Fibroblast of skin of abdomen (primary cell): Measurements from ENCODE around the gene PSKH1.
"Not testable (repeated sequence)": the region's sequence is repeated elsewhere in the genome, so short reads cannot be mapped to it uniquely, and the experiment has no call there.

Experiments used
- DNase-seq: peaks from one replicate; pipeline ENCODE4 v3.0.0-alpha.2; 2013

PSKH1 gene

DNA sequence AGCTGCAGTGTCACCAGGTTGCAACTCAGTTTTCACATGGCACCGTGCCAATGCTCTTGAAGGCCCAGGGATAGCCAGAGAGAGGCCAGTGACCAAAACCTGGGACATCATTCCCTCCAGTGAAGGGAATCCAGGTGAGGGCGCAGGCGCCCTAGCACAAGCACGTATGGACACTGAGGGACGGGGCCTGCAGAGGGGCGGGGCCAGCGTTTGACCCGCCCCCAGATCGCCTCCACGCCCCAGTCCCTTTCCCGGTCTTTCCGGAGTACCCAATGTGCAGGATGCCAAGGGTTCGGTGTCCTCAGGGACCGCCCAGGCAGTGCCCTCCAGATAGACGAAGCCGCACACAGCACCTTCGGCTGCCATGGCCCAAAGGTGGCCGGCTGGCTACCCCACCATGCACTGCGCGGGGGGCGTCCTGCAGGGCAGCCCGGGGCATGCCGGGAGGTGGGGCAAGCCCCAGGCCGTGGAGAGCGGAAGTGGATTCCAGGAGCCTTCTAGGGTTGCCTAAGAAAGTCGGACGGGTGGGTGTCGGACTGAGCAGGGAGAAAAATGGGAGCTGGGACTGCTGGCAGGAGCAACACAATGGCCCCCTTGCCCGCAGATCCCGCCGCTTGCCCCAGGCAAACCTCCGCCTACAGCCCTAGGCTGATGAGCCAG lies 70.7 kb downstream of the PSKH1 start:
- no peak for DNase-seq

DNA sequence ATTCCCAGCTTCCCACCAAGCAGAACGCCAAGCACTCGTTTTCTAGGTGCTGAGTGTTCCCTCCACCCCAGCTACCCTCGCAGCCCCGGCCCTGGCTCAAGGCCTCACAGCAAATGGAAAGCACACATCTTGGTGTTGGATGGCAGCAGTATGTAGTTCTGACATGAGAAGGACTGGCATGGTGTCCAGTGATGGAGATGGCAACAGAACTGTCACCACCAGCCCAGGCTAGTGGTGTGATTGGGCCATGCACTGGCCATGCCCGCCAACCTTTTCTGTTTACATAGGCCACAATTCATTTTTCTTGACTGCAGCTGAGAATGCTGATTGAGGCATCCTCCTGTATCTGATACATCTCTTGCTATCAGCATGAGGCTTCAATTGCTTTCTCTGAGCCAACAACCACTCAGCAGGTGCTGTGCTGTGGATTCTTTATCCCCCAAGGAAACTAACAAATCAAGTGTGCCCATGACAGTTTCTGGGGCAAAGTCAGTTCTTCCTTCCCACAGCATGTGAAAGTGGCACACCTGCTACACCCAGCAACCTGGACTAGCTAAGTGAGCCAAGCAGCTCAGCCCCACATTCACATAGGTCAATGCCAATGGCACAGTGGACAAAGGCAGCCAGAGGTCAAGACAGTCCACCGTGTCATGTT lies 71.5 kb downstream of the PSKH1 start:
- no peak for DNase-seq

DNA sequence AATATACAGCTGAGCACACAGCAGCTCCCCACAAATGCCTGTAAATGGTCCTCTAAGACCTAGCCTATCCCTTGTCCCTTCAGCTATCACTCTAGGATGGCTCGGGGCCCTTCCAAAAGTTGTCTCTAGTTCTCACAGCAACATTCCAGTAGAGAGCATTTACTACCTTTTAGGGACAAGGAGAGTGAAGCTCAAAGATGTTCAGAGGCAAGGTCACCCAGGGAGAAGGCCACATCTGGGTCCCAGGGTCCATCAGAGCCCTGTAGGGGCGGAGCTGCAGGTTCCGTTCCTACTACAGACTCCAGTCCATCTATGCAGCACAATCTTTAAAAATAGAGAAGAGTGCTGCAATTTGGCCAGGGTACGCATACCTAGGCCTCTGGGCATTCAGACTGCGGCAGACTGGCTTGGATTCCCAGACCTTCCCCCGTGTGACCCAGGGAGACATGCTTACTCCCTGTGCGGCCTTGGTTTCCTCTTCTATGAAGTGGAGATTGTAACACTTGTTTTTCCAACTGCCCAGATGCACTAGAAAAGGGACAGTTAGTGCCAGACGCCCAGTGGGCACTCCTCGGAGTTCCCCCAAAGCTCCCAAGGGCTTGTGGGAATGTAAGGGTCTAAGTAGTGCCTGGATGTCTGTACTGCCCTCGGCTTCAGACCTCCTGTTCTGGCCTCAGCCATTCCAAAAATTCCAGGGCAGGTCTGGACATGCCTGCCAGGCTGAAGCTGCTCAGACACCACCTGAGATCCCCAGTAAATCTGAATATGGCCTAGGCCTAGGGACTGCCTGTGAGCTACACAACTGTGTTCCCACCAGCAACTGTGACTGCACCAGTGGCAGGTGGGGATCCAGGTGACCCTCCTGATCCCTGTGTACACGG lies 72.9 kb downstream of the PSKH1 start:
- DNase-seq: no peak

DNA sequence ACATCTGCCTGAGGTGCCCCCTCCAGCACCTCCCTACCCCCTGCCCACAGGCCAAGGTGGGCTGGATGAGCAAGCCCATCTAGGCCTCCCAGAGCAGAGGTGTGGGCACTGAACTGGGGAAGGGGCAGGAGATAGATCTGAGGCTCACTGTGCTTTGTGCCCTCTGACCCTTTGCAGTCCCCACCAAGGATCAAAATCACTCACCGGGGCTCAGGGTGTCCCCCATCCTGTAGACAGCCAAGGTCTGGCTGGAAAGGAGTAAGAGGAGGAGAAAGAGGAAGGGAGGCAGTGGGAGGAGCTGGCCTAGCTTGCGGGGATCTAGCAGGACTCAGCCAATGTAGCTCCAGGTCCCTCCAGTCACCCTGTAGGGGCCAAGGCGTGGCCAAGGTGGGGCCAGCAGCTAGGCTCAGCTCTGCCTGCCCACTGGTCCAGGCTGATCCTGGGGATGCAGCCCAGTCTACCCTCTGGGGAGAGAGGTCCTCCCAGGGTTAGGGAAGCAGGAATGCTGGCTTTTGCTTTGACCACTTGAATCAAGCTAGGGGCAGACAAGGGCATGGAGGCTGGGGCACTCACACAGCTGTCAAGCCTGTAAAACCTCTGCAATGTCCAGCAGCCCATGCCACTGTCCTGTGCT lies 73.6 kb downstream of the PSKH1 start:
- DNase-seq: peak; percentile 16

DNA sequence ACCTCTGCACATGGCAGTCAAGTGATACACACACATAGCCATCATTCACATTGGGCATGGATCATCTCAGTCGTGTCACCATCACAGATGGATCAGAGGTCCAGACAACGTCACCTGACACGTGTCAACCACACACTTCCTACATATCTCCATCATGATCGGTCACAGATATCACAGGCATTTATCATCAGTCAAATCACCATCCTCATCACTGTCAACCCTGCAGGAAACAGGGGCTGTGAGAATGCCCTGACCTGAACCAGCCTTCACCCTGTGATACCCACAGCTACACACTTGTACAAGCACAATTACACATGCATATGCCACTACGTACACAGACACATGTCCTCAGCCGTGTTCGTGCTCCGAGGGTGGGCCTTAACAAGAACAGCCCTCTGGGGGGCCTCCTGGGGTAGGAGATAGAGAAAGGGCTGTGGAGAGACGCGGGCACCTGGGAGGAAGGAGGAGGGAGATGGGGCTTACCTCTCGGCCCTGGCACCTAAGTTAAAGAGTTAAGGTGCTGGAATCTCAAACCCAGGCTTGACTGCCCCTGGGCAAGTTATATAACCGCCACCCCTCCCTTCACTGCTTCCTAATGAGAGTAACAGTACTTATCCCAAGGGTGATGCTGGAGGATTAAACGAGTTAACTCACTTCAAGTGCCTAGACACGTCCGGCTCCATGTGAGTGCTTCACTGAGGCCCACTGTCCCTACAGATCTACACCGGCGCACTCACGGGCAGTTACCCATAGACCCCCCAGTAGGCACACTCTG lies 74.3 kb downstream of the PSKH1 start:
- DNase-seq: peak; percentile 37

DNA sequence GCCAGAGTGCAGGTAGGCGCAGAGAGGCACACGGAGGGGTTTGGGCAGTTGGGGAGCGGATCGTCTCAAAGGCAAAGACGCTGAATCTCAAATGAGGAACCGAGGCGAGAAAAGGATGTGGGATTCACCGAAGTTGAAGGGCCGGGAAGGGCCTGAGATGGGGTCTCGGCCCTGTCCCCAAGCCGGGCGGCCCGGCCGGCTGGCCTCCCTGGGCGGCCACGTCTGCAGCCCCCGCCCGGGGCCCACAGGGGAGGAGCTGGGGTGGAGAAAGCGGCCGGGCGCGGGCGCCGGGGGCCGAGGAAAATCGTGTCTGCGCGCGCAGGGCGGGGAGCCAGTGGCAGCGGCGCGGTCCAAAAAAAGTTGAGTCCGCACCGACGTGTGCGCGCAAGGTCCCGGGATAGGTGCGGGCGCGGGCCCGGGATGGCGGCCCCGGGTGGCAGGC lies 74.9 kb downstream of the PSKH1 start:
- peak; percentile 44 for DNase-seq

DNA sequence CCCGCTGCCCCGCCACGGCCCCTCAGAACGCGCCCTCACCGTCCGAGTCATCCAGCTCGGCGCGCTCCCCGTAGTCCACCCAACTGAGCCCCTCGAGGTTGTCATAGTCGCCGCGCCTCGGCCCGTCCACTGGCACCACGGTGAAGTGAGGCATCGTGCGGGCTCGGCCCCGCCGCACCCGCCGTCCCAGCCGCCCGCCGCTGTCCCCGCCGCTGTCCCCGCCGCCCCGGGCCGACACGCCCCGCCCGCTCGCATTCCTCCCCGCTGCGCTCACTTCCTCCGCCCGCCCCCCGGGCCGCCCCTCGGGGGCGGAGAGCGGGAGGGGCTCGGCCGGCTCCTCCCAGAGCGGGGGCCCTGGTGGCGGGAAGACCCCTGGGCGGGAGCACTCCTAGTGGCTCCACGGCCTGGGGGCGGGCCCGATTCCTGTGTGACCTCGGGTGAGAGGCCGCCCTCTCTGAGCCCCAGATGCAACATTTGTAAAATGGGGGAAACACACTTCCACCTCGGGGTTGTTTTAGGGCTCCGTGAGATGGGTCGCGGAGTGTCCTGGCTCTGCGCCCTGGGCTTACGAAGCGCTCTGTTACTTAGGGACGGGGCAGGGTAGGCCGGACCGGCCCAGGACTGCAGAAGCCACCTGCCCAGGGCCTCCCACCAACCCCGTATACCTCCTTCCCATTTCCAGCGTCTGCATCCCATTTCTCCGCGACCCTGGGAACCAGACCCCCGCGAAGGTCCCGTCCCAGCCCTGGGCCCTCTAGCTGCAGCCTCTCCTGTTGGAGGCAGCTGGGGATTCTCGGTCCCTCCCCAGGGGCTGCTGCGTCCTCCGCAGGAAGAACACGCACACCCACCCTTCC lies 75.6 kb downstream of the PSKH1 start, which contains the start of gene SLC12A4:
SLC12A4 (minus strand) TSS at position 238 of the 854 bp plus-strand sequence; CDS start at position 154, 84 bp downstream.
- DNase-seq: peak; percentile 89

DNA sequence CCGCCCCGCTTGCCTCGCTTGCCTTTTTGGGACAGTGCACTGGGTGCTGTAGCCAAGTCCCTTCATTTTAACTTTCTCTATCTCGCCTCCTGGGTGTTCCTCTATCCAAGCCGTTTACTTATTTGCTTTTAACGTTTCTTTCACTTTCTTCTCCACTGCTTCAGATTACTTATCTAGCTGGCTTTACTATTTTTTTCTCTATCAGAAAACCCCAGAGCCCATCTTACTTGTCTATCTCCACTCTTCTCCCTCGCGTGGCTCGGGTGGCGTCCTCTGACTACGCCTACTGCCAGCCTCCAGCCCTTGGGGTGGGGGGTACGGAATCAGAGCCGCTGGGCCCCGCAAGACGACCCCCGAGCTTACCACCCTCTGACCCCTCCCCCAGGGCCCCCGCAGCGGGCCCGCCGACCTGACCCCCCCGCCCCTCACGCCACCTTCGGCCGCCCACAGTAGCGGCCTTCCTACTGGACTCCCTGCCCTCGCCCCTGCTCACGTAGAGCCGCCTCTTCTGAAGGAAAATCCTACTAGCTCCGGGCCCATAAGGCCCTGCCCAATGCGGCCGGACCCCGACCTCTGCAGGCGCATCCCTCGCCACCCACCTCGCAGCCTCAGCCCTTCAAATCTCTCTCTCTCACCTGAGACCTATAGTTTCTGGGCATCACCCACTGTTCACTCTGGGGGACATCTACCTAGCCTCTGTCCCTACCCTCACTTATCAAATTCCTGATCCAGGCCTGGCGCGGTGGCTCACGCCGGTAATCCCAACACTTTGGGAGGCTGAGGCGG lies 76.4 kb downstream of the PSKH1 start:
- no peak for DNase-seq

DNA sequence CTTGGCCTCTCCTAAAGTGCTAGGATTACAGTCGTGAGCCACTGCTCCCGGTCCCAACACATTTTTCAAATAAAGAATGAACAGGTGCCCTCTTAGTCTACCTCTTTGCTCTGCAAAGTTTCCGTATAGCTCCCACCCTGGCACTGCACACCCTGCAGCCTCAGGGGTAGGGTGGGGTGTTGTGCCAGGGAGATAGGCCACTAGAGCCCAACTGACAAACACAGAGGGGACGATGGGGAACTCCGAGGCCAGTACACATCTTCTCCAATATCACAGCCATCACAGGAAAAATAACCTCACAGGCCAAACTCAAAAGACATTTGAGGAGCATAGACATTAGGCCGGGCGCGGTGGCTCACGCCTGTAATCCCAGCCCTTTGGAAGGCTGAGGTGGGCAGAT lies 78.1 kb downstream of the PSKH1 start:
- no peak for DNase-seq

DNA sequence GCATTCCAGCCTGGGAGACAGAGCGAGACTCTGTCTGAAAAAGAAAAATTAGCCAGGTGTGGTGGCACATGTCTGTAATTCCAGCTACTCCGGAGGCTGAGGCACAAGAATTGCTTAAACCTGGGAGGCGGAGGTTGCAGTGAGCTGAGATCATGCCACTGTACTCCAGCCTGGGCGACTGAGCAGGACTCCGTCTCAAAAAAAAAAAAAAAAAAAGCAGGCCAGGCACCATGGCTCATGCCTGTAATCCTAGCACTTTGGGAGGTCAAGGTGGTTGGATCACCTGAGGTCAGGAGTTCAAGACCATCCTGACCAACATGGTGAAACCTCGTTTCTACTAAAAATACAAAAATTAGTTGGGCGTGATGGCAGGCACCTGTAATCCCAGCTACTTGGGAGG lies 79.2 kb downstream of the PSKH1 start:
- DNase-seq: not testable (repeated sequence)

DNA sequence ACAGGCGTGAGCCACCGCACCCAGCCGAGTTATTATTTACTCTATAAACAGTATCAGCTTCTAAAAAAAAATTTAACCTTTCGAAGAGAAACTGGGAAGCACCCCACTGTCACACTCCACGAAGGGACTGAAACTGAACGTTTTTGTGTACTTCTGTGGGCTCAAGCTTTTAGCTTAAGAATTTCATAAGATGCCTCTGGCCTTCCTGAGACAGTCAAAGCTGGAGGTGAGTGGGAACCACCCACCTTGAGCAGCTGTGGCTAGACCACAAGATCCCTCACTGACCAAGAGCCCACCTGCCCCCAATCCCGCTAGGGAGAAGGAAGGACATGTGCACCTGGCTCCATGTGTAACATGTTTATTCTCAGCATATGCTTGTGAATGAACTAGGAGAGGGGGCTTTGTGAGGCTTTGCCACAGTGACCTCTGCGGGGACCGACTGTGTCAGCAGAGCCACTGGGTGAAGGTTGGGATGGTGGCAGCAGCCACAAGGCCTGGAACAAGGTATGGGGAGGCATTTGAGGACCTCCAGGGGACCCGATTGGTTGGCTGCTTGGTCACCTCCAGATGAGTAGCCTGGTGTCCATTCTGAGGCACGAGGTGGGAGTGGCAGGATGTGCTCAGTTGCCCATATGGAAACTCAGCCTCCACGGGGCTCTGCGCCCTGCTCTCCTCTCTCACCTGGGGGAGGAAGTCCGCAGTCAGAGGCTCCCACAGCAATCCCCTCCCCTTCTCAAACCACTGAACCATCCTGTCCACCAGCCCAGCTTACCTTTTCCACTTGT lies 82.5 kb downstream of the PSKH1 start:
- no peak for DNase-seq

DNA sequence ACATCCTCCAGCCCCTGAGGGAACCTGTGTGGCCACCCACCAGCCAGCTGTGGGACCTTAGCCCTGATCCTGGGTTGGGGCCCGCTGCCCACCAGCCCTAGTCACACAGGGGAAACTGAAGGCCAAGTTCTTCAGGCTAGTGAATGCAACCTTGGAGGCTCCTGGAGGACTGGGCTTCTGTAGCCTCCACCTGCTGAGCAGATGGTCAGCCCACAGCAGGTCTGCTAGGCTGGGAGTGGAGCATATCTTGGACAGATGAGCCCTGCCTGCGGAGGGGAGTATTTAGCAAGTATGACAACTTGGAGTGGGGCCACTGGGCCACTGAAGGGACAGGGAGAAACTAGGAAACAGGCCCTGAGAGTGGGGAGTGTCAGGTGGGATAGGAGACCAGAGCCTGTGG lies 83.2 kb downstream of the PSKH1 start:
- no peak for DNase-seq

DNA sequence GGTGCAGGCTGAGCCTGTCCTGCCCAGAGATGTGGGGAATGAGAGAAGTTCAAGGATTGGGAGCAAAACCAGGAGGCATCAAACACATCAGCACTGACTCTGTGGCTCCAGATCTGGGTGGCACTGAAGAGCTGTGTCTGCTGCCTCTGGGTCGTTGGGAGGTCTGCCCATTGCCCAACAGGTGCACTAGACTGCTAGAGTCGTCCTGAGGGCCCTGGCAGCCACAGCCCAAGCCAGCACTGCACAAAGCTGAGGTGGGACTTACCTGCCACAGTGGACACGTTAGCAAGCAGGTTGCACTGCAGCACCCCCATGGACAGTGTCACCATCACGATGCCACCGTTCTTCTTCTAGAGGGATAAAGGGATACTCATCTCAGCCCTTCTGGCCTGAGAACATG lies 84.0 kb downstream of the PSKH1 start:
- DNase-seq: no peak

DNA sequence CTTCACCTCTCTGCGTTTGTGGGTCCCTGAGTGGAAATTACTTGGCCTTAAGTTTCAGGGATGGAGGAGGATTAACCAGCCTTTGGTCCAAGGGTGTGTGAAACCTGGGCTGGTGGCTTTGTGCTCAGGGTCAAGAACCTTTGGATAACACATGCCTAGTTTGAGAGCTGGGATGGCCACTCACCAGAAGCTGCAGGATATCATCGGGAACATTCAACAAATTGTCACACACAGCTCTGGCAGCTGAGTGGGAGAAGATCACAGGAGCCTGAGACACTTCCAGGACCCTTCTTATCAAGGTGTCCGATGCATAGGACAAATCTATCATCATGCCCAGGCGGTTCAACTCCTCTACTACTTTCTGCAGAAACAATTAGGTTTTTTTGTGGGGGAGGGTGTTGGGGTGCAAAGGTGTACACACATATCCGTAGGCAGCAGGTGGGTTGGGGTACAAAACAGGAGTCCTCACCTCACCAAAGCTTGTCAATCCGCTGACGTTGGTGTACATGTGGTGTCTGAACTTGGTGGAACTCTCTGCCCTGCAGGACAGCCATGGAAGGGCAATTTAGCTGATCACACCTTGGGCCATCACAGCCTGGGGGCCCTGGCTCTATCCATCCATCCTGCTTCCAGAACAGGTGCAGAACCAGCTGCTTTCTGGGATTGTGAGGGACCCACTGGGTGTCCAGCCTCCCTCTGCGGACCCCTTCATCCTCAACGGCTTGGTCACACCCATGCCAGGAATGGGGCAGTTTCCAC lies 84.6 kb downstream of the PSKH1 start:
- no peak for DNase-seq
